ENCODE results near the gene UNC13C.
"Not testable (repeated sequence)": the region's sequence is repeated elsewhere in the genome, so short reads cannot be mapped to it uniquely, and the experiment has no call there.

UNC13C gene

GRCh38 chr15:53978253-53978906, at the start of gene UNC13C:
Gene UNC13C (plus strand): TSS chr15:53978441. CDS start chr15:54012904, 34,463 bp downstream.
- no peak for DNase-seq

GRCh38 chr15:53936137-53936536, 42.1 kb upstream of the UNC13C start:
- no peak for DNase-seq

- DNase-seq, result not testable (repeated sequence)
Observed at GRCh38 chr15:53937632-53938031, 40.6 kb upstream of the UNC13C start.

DNA sequence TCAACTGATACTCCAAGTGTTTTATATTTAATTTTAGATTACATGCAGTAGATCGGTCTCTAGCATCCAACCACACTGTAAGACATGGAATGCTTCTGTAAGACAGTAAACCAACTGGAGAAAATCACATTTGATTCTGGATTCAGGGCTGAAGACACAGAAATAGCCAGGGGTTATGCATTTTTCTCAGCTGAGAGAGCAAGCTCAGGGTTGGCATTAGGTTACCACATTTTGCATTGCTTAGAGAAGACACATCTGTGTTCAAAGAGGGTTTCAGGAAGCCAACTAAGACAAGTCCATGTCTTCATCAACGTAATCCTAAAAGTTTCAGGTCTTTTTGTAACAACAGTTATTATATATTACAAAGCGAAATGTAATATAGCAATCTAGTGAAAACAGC, 27.7 kb upstream of the UNC13C start:
- DNase-seq, result no peak

DNA sequence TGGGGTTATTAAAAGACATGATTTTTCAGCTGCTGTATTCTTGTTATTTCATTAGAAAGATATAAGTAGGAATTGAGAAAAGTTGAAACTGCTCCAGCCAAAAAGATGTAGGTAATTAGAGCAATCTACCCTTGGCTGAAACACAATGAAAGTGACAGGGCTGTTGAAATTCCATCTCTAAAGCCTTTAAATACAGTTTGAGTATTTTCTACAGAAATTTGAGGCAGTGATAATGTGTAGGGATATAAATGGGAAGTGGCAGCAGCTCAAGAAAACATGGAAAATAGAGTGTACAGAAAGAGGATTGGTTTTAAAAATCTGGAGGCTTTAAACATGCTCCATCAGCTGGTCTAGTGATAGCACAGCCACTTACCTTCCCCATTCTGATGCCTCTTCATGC, 22.8 kb upstream of the UNC13C start:
- no peak for DNase-seq

GRCh38 chr15:53962646-53963561, 15.3 kb upstream of the UNC13C start:
- DNase-seq, result no peak

- DNase-seq, result no peak
Observed at GRCh38 chr15:53963801-53964200, 14.4 kb upstream of the UNC13C start.

DNA sequence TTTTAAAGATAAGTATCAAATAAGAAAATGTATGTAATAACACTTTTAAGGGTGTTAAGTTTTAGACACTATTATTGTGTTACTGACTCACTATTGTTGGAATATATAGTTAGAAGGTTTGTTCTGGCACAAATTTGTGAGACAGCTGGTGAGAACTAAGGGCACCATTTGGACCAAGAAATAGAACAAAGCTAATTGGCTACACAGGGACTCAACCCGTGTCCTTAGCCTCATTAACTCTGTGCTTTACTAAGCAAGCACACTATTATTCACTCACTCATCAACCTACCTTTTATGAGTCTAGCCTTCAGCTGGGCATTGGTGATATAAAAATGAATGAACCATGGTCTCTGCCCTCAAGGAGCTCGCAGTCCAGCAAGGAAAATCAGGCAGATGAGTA, 4.1 kb upstream of the UNC13C start:
- DNase-seq, result no peak

- no peak for DNase-seq
Observed at GRCh38 chr15:53974813-53975212, 3.4 kb upstream of the UNC13C start.

DNA sequence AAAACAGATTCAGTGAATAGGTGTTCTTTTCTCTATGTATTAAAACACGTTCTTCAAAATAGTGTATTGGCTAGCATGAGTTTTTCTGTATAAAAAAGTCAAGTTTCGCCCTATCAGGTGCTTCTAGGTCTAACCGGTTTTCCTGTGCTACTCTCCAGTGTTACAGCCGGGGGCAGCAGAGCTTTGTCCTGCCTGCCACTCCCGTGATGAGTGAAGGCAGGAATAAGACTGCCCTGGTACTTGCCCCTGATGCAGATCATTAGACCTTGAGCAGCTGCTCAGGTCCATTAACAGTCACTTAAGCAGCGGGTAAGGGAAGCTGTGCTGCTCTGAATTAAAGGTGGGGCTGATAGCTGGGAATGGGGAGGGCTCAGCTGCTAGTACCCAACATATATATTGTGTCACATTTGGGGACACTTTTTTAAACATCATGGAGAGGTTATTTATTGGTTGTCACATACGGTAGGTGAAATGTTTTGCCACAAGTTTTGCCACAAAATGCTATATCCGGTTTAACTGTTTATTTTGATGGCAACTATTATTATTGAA, 1.3 kb upstream of the UNC13C start:
- no peak for DNase-seq

DNA sequence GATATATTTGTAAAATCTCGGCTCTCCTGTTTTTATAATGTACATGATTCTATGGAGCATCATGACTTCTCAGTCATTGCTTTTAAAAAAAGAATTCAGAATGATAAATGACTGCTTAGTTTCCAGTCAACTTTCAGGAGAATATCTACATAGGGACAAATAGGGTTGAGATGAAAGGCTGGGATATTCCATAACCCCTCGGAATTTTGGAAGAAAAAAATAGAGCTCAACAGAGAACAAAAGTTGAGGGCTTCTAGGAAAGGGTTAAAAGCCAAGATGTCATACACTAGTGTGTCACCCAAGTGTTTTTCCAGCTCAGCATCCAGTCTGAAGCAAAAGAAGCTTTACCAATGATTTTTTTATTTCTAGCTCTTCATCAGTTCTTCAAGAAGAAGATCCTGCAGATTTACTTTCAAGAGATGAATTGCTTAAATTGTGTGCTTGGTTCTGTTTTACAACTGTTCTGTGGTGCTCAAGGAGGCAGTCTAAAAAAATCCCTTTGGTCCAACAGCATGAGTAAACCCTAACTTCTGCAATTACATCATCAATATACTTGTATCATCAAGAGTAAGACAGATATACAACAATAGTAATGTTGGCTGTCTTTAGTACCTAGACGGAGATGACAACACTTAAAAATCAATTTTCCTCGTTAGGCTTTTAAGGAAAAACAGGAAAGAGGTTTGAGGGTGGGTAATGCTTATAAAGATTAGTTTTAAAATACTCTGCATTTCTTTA, 979 bp downstream of the UNC13C start:
- DNase-seq, result no peak

DNA sequence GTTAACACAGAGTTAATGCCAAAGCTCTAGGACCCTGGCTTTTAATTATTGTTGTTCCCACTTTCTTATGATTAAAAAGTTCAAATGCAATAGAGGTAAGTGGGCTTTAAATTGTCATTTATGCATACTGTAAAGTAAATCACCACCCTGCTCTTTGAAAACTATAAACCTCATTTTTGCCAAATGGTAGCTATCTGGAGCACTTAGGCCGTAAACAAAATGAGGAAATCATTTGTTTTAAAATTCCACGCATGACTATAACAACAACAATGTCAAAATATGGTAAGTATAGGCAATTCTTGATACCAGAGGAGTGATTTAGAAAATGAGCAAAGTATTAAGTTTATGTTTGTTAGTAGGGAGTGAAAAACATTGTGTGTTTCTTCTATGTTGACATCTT, 1.8 kb downstream of the UNC13C start:
- no peak for DNase-seq

GRCh38 chr15:53982071-53982680, 3.9 kb downstream of the UNC13C start:
- no peak for DNase-seq

GRCh38 chr15:53982876-53983275, 4.6 kb downstream of the UNC13C start:
- DNase-seq, result no peak

DNA sequence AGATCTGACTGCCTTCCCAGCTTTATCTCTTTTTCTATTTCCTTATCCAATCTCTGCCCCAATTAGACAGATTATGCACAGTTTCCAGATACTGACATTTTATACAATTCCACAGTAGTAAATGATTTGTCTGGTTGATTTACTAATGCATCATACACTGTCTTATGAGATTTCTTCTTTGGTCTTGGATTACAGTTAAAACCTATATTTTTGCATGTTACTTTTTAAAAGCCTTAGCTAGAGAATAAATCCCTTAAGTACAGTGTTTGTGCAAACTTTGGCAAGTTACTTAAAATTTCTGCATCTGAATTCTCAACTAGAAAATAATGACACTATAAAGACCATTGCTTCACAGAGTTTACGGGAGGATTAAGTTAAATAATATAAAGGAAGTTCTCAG, 6.0 kb downstream of the UNC13C start:
- no peak for DNase-seq

DNA sequence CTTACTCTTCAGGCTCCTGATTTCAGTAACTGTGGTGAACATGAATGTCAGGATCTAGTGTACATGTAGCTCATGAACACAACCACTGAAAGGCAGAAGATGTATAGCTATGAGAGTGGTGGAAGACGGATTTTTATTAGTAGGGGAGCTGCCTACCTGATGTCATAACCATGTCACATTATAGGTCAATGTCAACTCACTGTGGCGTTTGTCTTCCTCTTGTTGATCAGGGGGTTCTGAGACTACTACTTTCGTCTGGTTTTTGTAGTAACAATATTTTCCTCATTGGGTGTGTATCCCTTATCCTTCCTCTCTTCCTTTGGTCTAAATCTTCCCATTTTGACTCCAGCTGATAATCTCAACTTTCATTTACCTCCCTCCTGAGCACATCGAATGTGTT, 7.3 kb downstream of the UNC13C start:
- DNase-seq, result no peak

DNA sequence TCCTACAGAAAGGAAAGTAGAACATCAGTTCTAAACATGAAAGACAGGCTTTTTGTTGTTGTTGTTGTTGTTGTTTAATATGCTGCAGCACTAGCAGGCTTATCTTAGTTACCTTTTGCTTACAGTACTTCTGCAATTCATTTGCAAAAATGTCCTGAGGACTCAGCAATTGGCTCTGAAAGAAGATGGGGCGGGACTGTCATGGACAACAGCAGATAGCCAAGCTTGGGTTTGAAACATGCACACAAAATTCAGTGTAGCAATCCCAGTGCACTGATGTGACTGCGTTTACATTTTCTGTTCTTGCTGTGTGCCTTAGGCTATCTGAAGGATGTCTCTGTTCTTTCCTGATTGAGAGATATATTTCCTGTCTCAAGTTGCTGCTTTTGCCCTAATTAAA, 9.2 kb downstream of the UNC13C start:
- no peak for DNase-seq

GRCh38 chr15:54007256-54007655, 29.0 kb downstream of the UNC13C start:
- no peak for DNase-seq

- DNase-seq, result no peak
Observed at GRCh38 chr15:54011656-54012055, 33.4 kb downstream of the UNC13C start.

GRCh38 chr15:54014067-54014655, 35.9 kb downstream of the UNC13C start:
- DNase-seq, result no peak

- DNase-seq, result no peak
Observed at GRCh38 chr15:54017251-54017650, 39.0 kb downstream of the UNC13C start.

DNA sequence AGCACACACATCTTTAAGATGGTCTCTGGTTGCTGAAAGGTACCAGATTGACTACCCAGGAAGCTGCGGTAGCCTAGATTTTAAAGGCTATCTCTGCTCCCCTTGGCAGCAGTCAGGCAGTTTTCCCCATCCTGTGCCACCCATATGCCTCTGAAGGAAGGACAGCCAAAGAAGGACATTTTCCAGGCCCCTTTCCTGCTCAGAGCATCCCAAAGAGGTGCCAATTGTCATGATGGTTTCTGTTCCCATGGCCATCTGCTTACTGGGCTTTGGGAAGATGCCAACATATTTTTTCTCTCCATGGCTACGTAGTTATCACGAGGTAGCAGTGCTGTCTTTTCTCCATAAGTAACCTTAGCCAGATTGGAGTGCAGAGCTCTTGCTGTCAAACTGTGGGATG, 39.7 kb downstream of the UNC13C start:
- DNase-seq, result no peak
